ENCODE measurements around the gene PDLIM7.

PDLIM7 gene

DNA sequence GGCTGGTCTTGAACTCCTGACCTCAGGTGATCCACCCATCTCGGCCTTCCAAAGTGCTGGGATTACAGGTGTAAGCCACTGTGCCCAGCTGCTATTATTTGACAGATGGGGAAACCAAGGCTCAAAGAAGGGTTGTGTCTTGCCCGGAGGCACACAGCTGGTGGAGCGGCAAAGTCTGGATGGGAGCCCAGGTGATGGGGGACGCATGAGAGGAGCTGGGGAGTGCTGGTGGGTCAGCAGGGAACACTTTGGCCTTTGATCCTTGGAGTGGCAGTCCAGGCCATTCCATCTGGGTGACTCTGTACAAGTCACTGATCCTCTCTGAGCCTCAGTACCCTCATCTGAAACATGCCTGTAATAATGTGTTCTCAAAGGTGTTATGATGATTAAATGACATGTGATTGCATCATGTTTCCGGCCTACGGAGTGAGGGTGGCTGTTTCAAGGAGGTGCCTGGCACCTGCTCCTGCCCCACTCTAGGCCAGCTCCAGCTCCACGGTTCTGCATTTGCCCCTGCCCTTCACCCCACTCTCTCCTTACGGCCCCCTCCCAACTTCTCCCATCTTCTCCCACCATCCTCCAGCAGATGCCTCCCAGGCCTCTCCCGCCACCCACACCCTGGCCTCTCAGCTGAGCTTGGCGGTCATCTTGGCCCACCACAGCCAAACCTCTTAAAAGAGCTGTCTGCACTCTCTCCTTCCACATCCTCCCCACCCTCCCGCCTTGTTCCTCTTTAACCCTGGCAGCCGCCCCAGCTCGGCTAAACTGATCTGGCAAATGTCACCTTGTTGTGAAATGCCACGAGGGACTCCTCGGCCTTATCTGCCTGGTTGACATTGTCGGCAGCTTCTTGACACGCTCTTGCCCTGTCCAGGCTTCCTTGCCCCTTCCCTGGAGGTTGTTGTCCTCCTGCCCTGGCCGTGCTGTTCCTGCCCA, 18.4 kb downstream of the PDLIM7 start:
- no peak for DNase-seq (ENCODE audit: low read depth)
- H3K4me3 ChIP-seq (ENCODE audit: low read depth, low read length): no peak overlapping the region

DNA sequence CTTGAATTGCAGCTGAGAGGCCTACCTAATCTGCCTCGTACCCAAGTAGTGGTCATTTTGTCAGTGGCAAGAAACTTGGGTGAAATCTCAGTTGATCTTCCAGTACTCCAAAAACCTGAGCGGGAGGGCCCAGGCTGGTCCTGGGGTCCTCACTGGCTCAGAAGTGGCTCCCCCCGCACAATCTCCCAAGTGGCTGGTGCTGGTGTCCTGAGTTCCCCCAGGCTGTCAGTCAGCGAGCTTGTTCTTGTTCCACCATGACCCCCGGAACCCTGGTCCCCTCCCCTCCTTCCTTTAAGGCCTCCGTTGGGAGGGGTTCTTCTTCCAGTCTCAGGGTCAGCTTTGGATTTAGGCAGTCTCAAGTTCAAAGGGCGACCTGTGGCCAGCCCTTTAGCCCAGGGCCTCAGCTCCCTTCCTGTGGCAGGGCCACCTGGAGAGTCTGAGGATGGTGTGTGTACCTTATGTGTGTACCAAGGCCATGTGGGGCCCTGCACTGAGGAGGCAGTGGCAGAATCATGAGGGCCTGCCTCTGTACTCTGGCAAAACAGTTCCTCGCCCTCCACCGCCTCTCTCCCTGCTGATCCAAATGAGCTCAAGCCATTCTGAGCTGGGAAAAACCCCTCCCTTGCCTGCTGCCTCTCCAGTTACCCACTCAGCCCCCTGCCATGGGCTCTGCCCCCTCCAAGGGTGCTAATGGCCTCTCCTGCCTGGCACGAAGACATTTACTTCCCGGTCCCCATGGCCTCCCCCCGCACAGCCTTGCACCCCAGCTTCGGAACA, 19.5 kb downstream of the PDLIM7 start:
- DNase-seq (ENCODE audit: low read depth): no peak
- H3K4me3 ChIP-seq (ENCODE audit: low read depth, low read length): no peak overlapping the region

DNA sequence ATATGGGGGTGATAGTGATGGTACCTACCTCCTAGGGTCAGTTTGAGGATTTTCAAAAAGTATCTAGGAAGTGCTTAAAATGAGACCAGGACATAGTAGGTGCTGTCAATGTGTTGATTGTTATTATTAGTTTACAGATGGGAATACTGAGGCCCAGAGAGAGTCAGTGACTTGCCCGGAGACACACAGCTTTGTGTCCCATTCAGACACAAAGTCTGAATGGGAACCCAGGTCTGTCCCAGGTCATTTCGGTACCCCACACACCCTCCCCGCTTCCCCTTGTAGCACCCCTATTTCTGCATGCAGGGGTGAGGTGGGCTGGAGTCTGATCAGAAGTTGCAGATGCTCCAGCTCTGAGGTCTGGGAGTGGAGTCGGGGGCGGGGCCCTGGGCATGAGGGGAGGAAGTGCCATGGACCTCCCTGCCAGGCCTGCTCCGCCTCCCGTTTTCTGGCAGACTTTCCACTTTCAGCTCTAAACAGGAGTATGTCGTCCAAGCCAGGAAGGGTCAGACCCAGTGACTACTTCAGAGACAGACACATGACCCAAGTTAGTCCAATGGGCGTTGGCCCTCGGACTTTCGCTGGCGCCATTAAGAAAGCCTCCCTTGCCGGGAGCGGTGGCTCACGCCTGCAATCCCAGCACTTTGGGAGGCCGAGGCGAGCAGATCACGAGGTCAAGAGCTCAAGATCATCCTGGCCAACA, 20.7 kb downstream of the PDLIM7 start:
- H3K4me3 ChIP-seq (ENCODE audit: low read depth, low read length): no peak overlapping the region
- DNase-seq (ENCODE audit: low read depth): no peak

DNA sequence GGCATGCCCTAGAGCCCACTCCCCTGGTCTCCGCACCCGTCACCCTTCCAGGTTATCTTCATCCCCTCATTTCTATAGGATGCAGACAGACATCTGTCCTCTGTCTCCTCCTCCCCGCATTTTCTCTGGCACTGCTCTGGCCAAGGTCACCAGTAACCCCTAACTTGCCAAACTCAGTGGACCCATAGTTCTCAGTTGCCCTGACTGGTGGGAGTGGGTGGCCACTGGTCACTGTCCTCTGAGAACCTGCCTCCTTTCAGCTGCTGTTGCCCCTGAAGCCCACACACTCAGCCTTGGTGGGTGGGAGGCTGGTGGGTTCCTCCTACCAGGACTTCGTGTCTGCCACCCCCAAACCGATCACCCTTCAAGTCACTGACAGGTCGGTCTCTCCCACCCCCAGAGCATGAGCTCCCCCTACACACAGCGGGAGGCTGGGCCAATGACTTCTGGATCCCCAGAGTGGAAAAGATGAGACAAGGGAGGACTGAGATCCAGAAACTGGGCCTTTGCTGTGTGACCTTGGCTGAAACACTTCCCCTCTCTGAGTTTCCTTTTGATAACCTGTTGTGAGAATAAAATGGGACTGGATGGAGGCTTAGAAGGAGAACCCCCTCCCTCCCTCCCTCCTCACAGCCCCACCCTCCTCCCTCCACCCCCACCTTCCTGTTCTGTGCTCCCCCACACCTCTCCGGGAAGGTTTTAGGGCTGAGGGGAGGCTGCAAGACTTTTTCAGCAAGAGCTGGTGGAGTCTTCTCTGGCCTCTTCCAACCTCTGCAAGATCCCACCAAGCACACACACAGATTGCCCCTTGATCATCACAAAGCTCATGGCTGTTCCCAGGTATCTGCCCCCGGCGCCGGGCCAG, 21.6 kb downstream of the PDLIM7 start:
- no peak for DNase-seq (ENCODE audit: low read depth)
- H3K4me3 ChIP-seq (ENCODE audit: low read depth, low read length): no peak overlapping the region

DNA sequence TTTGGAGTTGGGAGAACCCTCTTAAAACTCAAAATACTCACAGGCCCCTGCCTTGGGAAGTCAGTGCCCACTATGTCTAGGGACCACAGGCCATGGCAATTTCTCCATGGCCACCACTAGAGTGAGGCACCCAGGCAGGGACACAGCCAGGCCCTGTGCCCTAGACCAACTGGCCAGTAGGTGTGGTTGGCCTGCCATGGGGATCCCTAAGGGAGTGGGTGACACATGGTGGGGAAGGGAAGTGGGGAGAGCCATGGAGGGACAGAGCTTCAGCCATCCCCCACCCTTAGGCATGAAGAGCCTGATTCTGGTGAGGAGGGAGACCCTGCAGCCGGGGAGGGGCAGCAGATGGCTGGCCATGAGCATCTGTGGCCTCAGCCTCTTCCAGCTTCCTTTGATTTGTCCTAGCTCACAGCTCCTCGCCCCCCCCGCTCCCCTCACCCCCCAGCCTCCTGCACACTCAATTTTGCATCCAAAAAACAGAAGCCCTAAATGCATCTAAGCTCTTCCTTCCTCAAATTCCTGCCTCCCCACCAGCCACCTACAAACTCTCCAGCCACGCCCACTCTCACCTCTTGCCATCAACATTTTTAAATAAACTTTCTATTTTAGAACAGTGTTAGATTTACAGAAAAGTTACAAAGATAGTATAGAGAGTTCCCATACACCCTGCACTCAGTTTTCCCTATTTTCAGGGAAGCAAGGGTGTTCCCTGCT, 22.4 kb downstream of the PDLIM7 start:
- DNase-seq (ENCODE audit: low read depth): no peak
- no peak overlapping the region for H3K4me3 ChIP-seq (ENCODE audit: low read depth, low read length)

DNA sequence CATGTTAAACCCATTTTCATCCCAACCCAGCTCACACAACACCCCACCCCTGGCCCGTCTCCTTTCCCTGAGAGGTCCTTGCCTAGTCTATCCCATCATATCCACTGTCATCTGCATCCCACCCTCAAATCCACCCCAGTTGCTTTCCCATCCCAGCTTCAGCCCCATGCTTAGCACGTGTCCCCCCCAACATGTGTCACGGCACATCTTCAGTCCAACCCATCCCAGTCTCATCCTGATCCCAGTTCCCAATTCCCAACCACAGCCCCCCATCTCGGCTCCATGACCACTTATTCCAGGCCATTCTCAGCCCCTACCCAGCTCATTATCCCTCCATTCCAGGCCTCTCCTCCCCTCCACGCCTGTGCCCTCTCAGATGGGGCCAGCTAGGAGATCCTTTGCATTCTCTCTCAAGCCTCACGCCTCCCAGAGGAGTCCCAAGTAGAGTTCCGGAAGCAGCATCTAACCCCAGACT, 23.4 kb downstream of the PDLIM7 start:
- H3K4me3 ChIP-seq (ENCODE audit: low read depth, low read length): no peak overlapping the region
- DNase-seq (ENCODE audit: low read depth): no peak

DNA sequence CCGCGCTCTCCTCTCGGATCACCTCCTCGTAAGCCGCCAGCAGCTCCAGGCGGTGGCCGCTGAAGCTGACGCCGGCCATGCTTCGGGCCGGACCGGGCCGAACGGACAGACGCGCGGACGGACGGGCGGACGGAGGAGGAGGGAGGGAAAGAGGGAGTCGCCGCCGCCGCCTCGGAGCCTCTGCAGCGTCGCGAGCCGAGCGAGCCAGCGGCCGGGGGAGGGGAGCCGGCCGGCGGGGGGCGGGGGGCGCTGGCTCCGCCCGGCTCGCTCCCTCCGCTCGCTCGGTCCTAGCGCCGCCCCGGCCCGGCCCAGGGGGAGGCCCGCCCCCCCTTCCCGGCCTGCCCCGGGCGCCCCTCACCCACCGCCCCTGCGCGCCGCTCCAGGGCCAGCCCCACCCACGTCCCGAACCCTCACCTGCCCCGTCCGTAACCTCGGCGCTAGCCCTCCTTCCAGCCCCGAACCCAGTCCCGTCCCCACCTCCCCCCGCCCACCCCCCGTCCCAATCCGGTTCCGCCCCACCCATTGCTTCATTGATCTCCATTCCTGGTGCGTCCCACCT, 23.9 kb downstream of the PDLIM7 start, which contains the start of gene DBN1:
Gene DBN1 (minus strand): TSS at position 192 of the 559 bp plus-strand sequence. CDS start 113 bp downstream, at position 79.
- H3K4me3 ChIP-seq (ENCODE audit: low read depth, low read length): peak within 1 kb of the TSS; percentile 81
- no peak for DNase-seq (ENCODE audit: low read depth)

DNA sequence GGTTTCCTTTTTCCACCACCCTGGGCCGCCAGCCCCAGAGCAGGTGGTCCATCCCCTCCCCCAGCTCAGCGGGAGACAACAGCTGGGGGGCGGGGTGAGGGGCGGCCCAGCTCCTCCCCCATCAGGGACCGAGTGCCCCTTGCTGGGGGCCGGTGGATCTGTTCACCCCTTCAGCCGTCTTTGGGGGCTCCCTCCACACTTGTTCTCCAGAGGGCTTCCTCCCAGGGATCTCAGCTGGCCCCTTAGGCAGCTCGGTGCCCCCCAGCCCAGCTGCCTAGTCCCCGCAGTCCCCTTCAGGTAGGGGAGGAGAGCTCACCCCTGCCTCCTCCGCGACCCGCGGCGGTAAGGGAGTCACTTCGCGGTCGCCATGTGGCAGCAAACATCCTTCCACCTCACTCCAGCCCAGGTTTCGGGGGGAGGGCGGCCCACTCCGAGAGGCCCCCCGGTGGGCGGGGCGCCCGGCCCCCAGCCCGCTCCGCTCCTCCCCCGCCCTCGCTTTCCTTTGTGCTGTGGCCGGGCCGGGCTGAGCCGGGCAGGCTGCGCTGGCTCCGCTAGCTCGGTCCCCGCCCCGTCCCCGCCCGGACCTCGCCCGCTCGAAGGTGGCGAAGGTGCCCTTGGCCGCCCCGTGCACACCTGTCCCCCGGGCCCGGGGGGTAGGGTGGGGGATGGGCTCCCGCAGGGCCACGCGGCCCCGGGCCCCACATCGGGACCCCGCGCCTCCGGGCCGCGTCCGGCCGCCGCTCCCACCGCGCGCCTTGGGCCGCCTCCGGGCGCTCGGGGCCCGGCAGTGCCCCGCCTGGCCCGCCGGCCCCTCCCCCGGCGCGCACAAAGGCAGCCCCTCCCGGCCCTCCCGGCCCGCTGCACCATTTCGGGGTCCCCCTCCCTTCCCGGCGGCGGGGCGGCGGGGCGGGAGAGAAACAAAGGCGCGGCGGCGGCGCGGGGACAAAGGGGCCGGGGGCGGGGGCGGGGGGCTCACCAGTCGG, 24.7 kb downstream of the PDLIM7 start:
- H3K4me3 ChIP-seq (ENCODE audit: low read depth, low read length): peak overlapping the region; percentile 81
- no peak for DNase-seq (ENCODE audit: low read depth)

DNA sequence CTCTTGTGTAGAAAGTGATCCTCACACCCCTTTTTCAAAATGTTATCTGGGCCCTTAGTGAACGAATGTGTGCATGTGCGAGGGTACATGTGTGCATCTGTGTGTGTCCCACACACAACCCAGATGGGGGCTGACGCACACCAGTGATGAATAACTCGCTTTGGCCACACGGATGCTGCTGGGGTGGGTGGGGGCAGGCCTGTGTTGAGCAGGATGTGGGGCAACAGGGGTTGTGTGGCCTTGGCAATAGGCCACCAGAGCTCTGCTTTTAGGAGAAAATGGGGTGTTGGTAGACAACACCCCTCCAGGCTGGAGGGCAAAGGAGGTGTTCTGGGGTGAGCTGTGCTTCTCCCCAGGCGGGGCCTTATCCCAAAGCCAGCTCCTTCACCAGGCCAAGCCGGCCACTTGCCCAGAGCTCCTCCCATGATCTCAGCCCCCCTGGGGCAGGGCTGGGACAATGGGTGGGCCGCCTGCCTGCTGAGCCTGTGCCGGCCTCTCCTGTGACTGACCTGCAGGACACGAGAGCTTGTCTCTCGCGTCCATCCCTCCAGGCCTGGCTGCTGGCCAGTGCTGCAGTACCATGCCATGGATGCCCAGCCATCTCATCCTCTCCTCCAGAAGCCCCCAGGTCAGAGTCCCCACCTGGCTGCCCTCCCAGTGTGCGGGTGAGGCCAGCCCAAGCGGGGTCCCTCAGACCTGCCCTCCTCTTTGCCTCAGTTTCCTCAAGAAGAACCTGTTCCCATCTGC, 25.6 kb downstream of the PDLIM7 start:
- no peak for DNase-seq (ENCODE audit: low read depth)
- peak overlapping the region; percentile 81 for H3K4me3 ChIP-seq (ENCODE audit: low read depth, low read length)

DNA sequence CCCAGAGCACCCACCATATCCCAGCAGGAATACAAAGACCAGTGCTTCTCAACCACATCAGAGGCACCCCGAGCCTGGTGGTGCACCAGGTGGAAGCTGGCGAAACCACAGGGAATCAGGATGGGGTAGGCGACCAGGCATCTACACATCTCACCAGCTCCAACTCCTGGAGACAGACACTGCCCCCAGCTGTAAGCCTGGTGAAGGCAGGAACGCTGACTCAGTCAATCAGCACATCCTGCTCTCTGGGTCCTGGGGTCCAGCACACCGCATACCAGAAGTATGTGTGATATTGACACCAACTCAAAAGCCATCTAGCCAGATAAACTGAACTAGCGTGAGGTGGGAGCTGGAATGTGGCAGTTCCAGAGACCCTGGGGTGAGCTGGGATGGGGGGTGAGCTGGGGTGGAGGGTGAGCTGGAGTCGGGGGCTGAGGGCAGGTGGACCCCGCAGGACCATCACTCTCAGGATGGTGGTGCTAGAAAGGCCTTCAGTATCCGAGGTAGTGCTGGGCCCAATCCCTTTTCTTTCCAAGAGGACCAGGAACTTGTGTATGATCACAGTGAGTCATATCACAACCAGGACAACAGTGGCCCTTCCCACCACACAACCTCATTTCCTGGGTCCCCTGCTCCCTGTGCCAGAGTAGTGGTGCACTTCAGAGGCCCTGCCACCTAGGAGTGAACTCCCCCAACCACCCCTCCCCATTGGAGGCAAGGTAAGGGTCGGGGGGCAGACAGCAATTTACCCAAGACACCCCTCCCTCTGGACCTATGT, 26.5 kb downstream of the PDLIM7 start:
- no peak for DNase-seq (ENCODE audit: low read depth)
- peak overlapping the region; percentile 81 for H3K4me3 ChIP-seq (ENCODE audit: low read depth, low read length)

DNA sequence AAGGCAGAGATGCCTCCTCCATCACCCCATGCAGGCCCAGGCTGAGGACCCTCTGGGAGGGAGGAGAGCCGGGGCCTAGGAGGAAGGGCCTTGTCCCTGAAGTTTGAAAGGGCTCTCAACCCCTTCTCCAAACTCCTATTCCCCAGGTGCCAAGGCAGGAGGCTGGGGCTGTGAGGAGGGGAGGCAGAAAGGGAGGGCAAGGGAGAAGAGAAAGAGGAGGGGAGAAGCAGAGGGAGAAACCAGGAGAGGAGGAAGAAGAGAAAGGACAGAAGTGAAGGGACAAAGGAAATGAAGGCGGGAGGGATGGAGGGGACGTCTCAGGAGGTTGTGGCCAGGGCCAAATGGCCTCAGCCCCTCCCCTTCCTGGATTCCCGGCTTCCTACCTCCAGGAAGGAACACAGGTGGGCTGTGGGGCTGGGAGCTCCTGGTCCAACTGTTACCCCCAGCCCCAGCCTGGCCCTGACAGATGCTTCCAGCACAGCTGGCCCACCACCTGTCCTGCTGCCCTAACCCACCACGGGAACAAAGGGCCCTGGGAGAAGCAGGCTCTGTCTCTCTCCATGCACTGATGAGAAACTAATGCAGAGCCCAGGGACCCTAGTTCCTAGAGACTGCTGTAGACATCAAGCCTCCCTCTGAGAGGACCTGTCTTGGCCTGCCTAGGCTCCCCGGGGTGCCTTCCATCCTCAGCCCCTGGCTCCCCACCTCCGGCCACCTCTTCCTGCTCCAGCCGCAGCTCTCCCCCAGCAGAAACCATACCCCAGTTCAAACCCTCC, 27.5 kb downstream of the PDLIM7 start:
- DNase-seq (ENCODE audit: low read depth): no peak
- H3K4me3 ChIP-seq (ENCODE audit: low read depth, low read length): peak overlapping the region; percentile 5

DNA sequence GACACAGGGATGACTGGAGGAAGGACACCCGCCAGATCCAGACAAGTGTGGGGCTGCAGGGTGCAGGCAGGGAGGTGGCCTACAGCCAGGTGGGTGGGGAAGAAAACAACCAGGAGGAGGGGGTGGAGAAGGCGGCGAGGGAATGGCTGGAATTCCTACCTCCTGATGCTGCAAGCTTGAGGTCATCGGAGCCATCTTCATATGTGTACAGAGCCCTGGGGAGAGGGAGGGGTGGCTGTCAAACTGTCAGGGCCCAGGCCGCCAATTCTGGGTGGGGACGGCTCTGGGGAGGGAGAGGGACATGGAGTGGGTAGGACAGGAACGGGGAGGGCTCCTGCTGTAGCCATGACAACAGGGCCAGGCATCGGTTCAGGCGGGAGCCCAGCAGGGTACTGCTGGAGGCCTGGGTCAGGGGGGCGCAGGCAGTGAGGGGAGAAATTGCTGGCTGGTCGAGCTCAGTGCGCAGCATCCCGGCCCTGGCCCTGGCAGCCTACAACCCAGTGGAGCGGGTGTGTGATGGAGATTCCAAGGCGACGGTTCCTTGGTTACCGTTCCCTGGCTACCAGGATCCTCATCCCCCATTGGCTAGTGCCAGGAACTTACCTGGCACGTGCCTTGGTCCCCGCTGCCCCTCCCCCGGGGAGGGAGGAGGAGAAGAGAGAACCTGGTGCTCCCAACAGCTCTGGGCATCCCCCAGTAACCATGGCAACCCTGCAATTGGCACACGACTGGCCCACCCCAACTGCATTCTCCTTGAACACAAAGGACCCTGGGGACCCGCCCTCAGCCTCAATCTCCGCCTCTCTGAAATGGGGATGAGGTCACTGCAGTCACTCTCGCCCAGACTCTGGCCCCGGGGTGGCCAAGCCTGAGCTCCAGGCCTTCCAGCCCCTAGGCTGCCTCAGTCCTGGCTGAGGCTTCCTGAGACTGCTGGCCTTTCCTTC, 28.4 kb downstream of the PDLIM7 start:
- DNase-seq (ENCODE audit: low read depth): no peak
- H3K4me3 ChIP-seq (ENCODE audit: low read depth, low read length): no peak overlapping the region

DNA sequence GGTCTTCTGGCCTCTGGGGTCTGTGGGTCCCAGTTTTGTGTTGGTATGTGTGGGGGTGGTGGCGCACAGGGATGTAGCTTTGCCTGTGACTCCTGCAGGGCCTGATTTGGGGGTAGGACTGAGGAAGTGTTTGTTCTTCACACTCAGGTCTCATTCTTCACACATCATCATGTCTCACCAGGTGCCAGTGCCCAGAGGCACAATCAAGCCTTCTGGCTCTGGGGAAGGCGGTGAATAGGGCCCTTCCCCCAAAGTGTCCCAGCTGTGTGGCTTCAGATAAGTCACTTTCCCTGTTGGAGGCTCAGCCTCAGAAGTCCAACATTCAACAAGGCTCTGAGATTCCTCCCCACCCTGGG, 29.1 kb downstream of the PDLIM7 start:
- no peak overlapping the region for H3K4me3 ChIP-seq (ENCODE audit: low read depth, low read length)
- no peak for DNase-seq (ENCODE audit: low read depth)

DNA sequence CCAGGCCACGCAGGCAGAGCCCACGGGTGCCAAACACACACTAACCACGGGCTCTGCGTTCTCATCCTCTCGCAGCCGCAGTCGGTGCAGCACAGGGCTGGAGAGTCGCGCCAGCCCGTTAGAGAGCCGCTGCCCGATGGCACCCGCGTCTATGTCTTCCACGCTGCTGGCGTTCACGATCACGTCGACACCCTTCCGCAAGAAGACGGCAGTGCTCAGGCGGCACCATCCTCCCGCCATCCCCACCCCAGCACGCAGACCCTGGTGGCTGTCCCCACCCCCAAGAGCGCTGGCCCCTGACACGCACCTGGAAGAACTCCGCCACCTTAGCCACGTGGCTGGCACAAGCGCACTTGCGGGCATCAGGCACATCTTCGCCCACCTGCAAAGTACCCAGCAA, 30.0 kb downstream of the PDLIM7 start:
- DNase-seq (ENCODE audit: low read depth): no peak

More for the DNA sequence above, 30.0 kb downstream of the PDLIM7 start:
- H3K4me3 ChIP-seq (ENCODE audit: low read depth, low read length): no peak overlapping the region

Measured in skeletal muscle cell (primary cell).